GM18519 (cell line): ENCODE results near the gene GRAMD1B.
"Not testable (repeated sequence)": the region's sequence is repeated elsewhere in the genome, so short reads cannot be mapped to it uniquely, and the experiment has no call there.

Source experiments
- ATAC-seq: cut with Tn5 transposase; IDR thresholded peaks from one replicate; pipeline ENCODE4 v1.9.1; 2021; ENCODE audit warnings: mild to moderate bottlenecking, moderate library complexity; ENCODE audit not compliant: unreplicated experiment, low FRiP score

The GRAMD1B gene

GRCh38 chr11:123494195-123495050, 64.4 kb downstream of the GRAMD1B start:
- no peak for ATAC-seq

GRCh38 chr11:123504401-123504800, 74.3 kb downstream of the GRAMD1B start:
- ATAC-seq: no peak

GRCh38 chr11:123505546-123506299, 75.7 kb downstream of the GRAMD1B start:
- no peak for ATAC-seq

GRCh38 chr11:123507043-123507442, 77.0 kb downstream of the GRAMD1B start:
- no peak for ATAC-seq

- ATAC-seq: no peak
Measured at GRCh38 chr11:123509737-123510578, 79.9 kb downstream of the GRAMD1B start.

GRCh38 chr11:123510579-123510905, 80.5 kb downstream of the GRAMD1B start:
- ATAC-seq: no peak

GRCh38 chr11:123511037-123511870, 81.2 kb downstream of the GRAMD1B start:
- no peak for ATAC-seq

- not testable (repeated sequence) for ATAC-seq
Measured at GRCh38 chr11:123513309-123513708, 83.2 kb downstream of the GRAMD1B start.

- no peak for ATAC-seq
Measured at GRCh38 chr11:123516238-123516637, 86.2 kb downstream of the GRAMD1B start.

- ATAC-seq: peak; percentile 29
Measured at GRCh38 chr11:123517559-123518364, 87.7 kb downstream of the GRAMD1B start.

GRCh38 chr11:123518496-123519054, 88.5 kb downstream of the GRAMD1B start:
- ATAC-seq: peak; percentile 70

GRCh38 chr11:123519055-123519796, 89.2 kb downstream of the GRAMD1B start:
- ATAC-seq: no peak

- no peak for ATAC-seq
Measured at GRCh38 chr11:123519797-123520193, 89.7 kb downstream of the GRAMD1B start.

GRCh38 chr11:123520476-123520875, 90.4 kb downstream of the GRAMD1B start:
- not testable (repeated sequence) for ATAC-seq

- ATAC-seq: no peak
Measured at GRCh38 chr11:123521001-123521400, 90.9 kb downstream of the GRAMD1B start.

- ATAC-seq: no peak
Measured at GRCh38 chr11:123521930-123522329, 91.9 kb downstream of the GRAMD1B start.

- no peak for ATAC-seq
Measured at GRCh38 chr11:123523539-123523938, 93.5 kb downstream of the GRAMD1B start.

- no peak for ATAC-seq
Measured at GRCh38 chr11:123525097-123525496, 95.0 kb downstream of the GRAMD1B start.
